D721Med (cell line): ENCODE results near the gene FBXO46.
"Not testable (repeated sequence)": the region's sequence is repeated elsewhere in the genome, so short reads cannot be mapped to it uniquely, and the experiment has no call there.

Experiments used
- DNase-seq: peaks from one replicate; pipeline ENCODE4 v3.0.0; 2011; ENCODE audit warnings: low spot score; ENCODE audit not compliant: insufficient read length
- FAIRE-seq: peaks from 2 replicates; lab custom pipeline; 2011; peaks lifted over from hg19 to GRCh38; lab: Jason Lieb, UNC
- CTCF ChIP-seq: IDR thresholded peaks from 2 replicates; pipeline ENCODE4 v1.5.1; 2012; ENCODE audit warnings: mild to moderate bottlenecking, control low read depth; ENCODE audit not compliant: insufficient read depth; ENCODE audit errors: missing control alignments

FBXO46 gene

DNA sequence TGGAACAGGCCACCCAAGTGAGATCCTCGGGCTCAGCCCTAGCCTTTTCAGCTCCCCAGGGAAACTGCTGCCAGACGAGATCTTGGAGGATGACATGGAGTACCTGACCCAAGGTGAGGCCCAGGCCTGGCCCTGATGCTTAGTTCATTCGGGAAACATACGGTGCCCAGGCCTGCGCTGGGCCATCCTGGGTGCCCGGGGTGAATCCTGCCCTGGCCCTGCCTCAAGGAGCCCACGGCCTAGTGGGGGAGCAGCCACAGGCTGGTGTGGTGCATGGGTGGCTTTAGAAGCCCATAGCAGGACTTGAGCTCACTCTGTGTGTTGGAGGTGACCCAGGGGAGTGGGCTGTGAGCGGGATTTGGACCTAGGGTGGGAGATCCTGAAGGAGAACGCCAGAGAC is 28.2 kb upstream of the FBXO46 start:
- no peak for TF ChIP-seq CTCF
- FAIRE-seq (no peak), DNase-seq (no peak)

DNA sequence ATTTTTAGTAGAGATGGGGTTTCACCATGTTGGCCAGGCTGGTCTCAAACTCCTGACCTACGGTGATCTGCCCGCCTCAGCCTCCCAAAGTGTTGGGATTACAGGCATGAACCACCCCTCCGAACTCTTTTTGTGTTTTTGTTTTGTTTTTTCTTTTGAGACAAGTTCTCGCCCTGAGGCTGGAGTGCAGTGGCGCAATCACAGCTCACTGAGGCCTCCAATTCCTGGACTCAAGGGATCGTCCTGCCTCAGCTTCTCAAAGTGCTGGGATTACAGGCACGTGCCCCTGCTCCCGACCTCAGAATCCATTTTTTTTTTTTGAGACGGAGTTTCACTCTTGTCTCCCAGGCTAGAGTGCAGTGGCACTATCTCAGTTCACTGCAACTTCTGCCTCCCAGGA is 27.0 kb upstream of the FBXO46 start:
- FAIRE-seq (no peak), DNase-seq (no peak)
- no peak for TF ChIP-seq CTCF

DNA sequence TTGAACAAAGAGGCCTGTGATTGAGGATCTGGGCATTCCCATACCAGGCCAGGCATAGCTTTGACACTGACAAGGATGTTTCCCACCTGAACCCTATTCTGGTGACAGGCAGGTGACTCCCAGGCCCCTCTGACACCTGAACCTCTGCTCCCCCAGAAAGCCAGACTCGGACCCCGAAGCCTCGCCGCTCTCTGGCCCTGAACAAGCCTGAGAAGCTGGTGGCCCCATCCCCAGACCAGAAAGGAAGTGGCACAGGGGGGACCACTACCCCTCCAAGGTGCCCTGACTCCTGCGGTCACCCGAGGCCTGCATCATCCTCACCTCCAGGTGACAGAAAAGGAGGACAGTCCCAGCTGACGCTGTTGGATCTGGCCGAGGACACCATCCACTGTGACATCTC is 23.6 kb upstream of the FBXO46 start:
- FAIRE-seq (no peak), DNase-seq (no peak)
- no peak for TF ChIP-seq CTCF

DNA sequence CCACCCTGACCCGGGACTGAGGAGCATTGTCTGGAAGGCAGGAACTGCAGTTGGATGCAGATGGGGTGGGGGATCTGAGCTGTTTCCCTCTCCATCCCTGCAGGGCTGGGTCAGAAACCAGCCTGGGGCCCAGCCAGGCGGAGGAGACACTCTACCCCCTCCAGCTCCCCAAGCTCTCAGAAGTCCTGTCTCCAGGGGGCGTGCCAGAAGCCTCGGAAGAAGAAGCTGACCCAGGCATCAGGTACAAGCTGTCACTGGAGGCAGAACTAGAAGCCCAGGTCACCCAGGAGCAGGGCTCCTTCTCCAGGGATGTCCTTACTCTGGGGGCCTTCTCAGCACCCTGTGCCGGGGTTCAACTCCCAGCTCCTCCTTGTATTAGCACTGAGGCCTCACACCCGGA is 22.9 kb upstream of the FBXO46 start:
- no peak for TF ChIP-seq CTCF
- no peak for FAIRE-seq
- DNase-seq = no peak

DNA sequence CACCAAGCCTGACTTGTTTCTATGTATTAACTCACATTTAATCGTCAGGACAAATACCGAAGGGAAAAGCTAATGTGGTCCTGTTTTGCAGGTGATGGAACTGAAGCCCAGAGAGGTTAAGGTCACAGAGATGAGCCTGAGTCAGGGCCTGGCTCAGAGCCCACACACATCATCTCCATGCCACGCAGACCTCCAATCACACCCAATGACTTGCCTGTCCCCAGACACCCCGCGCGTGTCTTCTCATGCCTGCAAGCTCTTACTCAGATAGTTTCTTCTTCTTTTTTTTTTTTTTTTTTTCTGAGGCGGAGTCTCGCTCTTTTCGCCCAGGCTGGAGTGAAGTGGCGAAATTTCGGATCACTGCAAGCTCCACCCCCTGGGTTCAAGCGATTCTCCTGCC is 21.9 kb upstream of the FBXO46 start:
- no peak for FAIRE-seq
- TF ChIP-seq CTCF = no peak
- no peak for DNase-seq

GRCh38 chr19:45751483-45751882 is 20.8 kb upstream of the FBXO46 start:
- DNase-seq, FAIRE-seq: not testable (repeated sequence)

- FAIRE-seq (no peak), DNase-seq (no peak)
- TF ChIP-seq CTCF = no peak
These were observed 16.8 kb upstream of the FBXO46 start for GRCh38 chr19:45747513-45747912.

DNA sequence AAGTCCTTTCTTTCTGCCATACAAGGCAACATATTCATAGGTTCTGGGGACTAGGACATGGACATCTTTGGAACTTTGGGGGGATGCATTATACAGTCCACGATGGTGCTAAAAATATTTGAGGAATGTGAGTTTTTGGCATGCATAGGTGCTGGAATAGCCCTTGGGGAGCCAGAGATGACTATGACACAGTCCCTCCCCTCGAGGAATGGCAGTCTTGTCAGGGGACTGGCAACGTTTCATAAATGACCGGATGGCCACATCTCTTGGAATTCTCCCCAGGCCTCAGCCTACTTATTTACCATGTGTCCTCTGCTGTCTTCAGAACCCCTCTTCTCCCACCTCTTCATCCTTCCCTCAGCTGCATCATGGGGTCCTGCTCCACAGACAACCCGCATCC is 16.2 kb upstream of the FBXO46 start:
- DNase-seq (no peak), FAIRE-seq (no peak)
- no peak for TF ChIP-seq CTCF
